Upper lobe of left lung (tissue), 6 donors: ENCODE data around the gene KIF5B. TPM values are rescaled to one million over a fixed set of nuclear protein-coding genes. Genes with fewer than 3 reads are reported as not detected.
"Not testable (repeated sequence)": the region's sequence is repeated elsewhere in the genome, so short reads cannot be mapped to it uniquely, and the experiment has no call there.

Source experiments
- ATAC-seq, 2 donors: fragments of 200-7000 bp; cut with Tn5 transposase; one replicate each; pipeline ENCODE4 v1.9.1; 2022; ENCODE audit warnings: mild to moderate bottlenecking in 2 of 2, moderate library complexity in 2 of 2; ENCODE audit not compliant: low FRiP score in 2 of 2
- DNase-seq, 2 donors: peaks; one replicate each; pipeline ENCODE4 v3.0.0-alpha.2; 2019 to 2020
- H3K27ac ChIP-seq, 4 donors: fragments of 200-600 bp; sonication (generic); one replicate each; pipeline ENCODE4 v1.5.1; 2016 to 2019
- H3K27me3 ChIP-seq, 4 donors: fragments of 200-600 bp; sonication (generic); one replicate each; pipeline ENCODE4 v1.5.1; 2017 to 2019
- H3K36me3 ChIP-seq, 4 donors: fragments of 200-600 bp; sonication (generic); one replicate each; pipeline ENCODE4 v1.5.1; 2016 to 2019
- H3K4me1 ChIP-seq, 4 donors: fragments of 200-600 bp; sonication (generic); one replicate each; pipeline ENCODE4 v1.5.1; 2018 to 2019
- H3K4me3 ChIP-seq, 4 donors: fragments of 200-600 bp; sonication (generic); one replicate each; pipeline ENCODE4 v1.5.1; 2017 to 2019; ENCODE audit warnings: mild to moderate bottlenecking in 2 of 4, moderate library complexity in 1 of 4
- H3K9me3 ChIP-seq, 4 donors: fragments of 200-600 bp; sonication (generic); one replicate each; pipeline ENCODE4 v1.5.1; 2018 to 2019
- CTCF ChIP-seq, 6 experiments: fragments of 450-650 bp in 4 of 6; fragments of 200-600 bp in 2 of 6; sonication (generic) in 2 of 6; IDR thresholded peaks; one replicate each; pipeline ENCODE4 v1.5.1; 2016 to 2019; ENCODE audit warnings: antibody characterized with exemption in 6 of 6
- EP300 ChIP-seq, 4 donors: sonication (generic); formaldehyde crosslinking; IDR thresholded peaks; one replicate each; pipeline ENCODE4 v1.5.1; 2017; ENCODE audit warnings: antibody characterized with exemption in 4 of 4, control low read depth in 2 of 4
- POLR2A ChIP-seq, 4 donors: fragments of 450-650 bp; IDR thresholded peaks; one replicate each; pipeline ENCODE4 v1.5.1; 2016 to 2017; ENCODE audit warnings: antibody characterized with exemption in 4 of 4, mild to moderate bottlenecking in 2 of 4
- POLR2AphosphoS5 ChIP-seq, 2 donors: sonication (generic); formaldehyde crosslinking; IDR thresholded peaks; one replicate each; pipeline ENCODE4 v1.5.1; 2017; ENCODE audit warnings: antibody characterized with exemption in 2 of 2
- WGBS, 2 donors: methylation state at CpG; one replicate each; pipeline ENCODE4 v1.1.5; 2017 to 2018; 5-methylcytosine and 5-hydroxymethylcytosine counted together
- total RNA-seq, 6 donors: library from RNA; depleted of rRNA in 4 of 6; stranded (reverse); fragments of >200 nt in 4 of 6; gene quantifications; one replicate each; pipeline versions ENCODE4 v1.1.0 to v1.2.1, GENCODE V29; 2016 to 2021
- donor health status: DM: no; HTN: no; CAD: no; lungs with moderate emphysema.
- donor health status: DM: no; HTN: yes; CAD: no; lungs with severe emphysema.

The KIF5B gene
- total RNA-seq, 6 donors from 2014 or later, result 59.7 to 170 (median 86.5) TPM

DNA sequence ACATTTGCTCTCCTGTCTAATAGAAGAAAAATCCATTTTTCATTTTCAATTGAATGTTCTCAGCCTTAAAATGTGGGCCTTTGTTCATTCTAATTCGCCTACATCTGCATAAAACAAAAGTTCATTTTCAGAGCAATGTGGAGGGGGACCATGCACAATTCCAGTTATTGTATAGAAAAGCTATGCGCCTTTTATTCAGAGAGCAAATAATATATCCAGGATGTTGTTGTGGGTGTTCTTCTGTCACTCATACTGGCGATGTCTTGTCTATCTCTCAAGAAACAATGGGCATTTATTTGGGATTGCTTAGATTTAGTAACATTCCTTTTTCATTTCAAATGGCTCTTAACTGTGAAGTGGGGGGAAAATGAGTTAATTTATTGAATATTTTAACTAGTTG lies 56.4 kb downstream of the KIF5B start:
- TF ChIP-seq POLR2A (IDR thresholded peaks at IDR 0.05) (no peak), CTCF (IDR thresholded peaks at IDR 0.05) (no peak), POLR2AphosphoS5 (IDR thresholded peaks at IDR 0.05) (no peak), EP300 (IDR thresholded peaks at IDR 0.05) (no peak)
- H3K36me3 ChIP-seq, result no peaks in the 10 kb centered on the region
- no peaks in the 10 kb centered on the region for H3K27me3 ChIP-seq
- H3K27ac ChIP-seq, result no peak overlapping the region
- ATAC-seq (no peak), DNase-seq (no peak)
- peaks cover 0 to 3% (median 0%) of the 10 kb centered on the region in 4 donors for H3K4me1 ChIP-seq
- no peak overlapping the region for H3K4me3 ChIP-seq
- H3K9me3 ChIP-seq, result no peaks in the 10 kb centered on the region
- 90 to 96% methylated on average over 3 of the region's 3 CpGs for WGBS, 2 donors

GRCh38 chr10:31999070-31999660 lies 57.1 kb downstream of the KIF5B start:
- WGBS, 2 donors, result 53 to 79% methylated on average over 3 of the region's 3 CpGs
- Histone ChIP-seq H3K27ac (no peak overlapping the region), H3K27me3 (no peaks in the 10 kb centered on the region), H3K4me1 (peaks cover 0 to 3% (median 0%) of the 10 kb centered on the region in 4 donors), H3K9me3 (no peaks in the 10 kb centered on the region), H3K36me3 (no peaks in the 10 kb centered on the region), H3K4me3 (no peak overlapping the region)
- DNase-seq (no peak), ATAC-seq (no peak)
- no peak for TF ChIP-seq CTCF (IDR thresholded peaks at IDR 0.05)
- no peak for TF ChIP-seq EP300 (IDR thresholded peaks at IDR 0.05)
- TF ChIP-seq POLR2A (IDR thresholded peaks at IDR 0.05), result no peak
- TF ChIP-seq POLR2AphosphoS5 (IDR thresholded peaks at IDR 0.05), result no peak

- Histone ChIP-seq H3K36me3 (no peaks in the 10 kb centered on the region), H3K4me1 (no peaks in the 10 kb centered on the region), H3K4me3 (no peak overlapping the region), H3K27me3 (no peaks in the 10 kb centered on the region), H3K27ac (no peak overlapping the region), H3K9me3 (no peaks in the 10 kb centered on the region)
- no peak for TF ChIP-seq CTCF (IDR thresholded peaks at IDR 0.05)
- TF ChIP-seq EP300 (IDR thresholded peaks at IDR 0.05), result no peak
- TF ChIP-seq POLR2AphosphoS5 (IDR thresholded peaks at IDR 0.05), result no peak
- TF ChIP-seq POLR2A (IDR thresholded peaks at IDR 0.05), result no peak
- ATAC-seq (no peak), DNase-seq (no peak)
- 80 to 81% methylated on average over 6 of the region's 6 CpGs for WGBS, 2 donors
These were observed 61.3 kb downstream of the KIF5B start for GRCh38 chr10:31994926-31995325.

- ATAC-seq, result no peak
- H3K27me3 ChIP-seq, result no peaks in the 10 kb centered on the region
- no peak for DNase-seq
- no peaks in the 10 kb centered on the region for H3K36me3 ChIP-seq
- no peaks in the 10 kb centered on the region for H3K9me3 ChIP-seq
- TF ChIP-seq POLR2A (IDR thresholded peaks at IDR 0.05), result no peak
- no peak for TF ChIP-seq POLR2AphosphoS5 (IDR thresholded peaks at IDR 0.05)
- TF ChIP-seq CTCF (IDR thresholded peaks at IDR 0.05), result no peak
- no peak for TF ChIP-seq EP300 (IDR thresholded peaks at IDR 0.05)
- H3K4me1 ChIP-seq, result no peaks in the 10 kb centered on the region
- no peak overlapping the region for H3K27ac ChIP-seq
- H3K4me3 ChIP-seq, result no peak overlapping the region
These were observed 65.3 kb downstream of the KIF5B start for GRCh38 chr10:31990937-31991336.

- not testable (repeated sequence) for H3K9me3 ChIP-seq, H3K27me3 ChIP-seq, H3K36me3 ChIP-seq, H3K4me1 ChIP-seq, H3K27ac ChIP-seq, DNase-seq, ATAC-seq, H3K4me3 ChIP-seq
- 73 to 84% methylated on average over 1 of the region's 1 CpG for WGBS, 2 donors
These were observed 68.4 kb downstream of the KIF5B start for GRCh38 chr10:31987786-31988185.
